GM12878 (cell line): Measurements from ENCODE around the gene FSTL1. TPM values are rescaled to one million over a fixed set of nuclear protein-coding genes. Genes with fewer than 3 reads are reported as not detected.

Experiments
- ATAC-seq: fragments of 200-7000 bp; cut with Tn5 transposase; 3 replicates; pipeline ENCODE4 v1.9.1; 2020; ENCODE audit warnings: mild to moderate bottlenecking, moderate library complexity
- BruUV-seq: library from RNA; stranded (reverse); fragments of 400-500 nt; replicated peaks from 2 replicates; lab custom pipeline; 2021; lab: Mats Ljungman, UMichigan
- CTCF ChIA-PET: fragments of 300-600 bp; sonication (Branson Sonifier 250); formaldehyde crosslinking; extraction: SDS; loops from one replicate; lab custom pipeline; 2021; ENCODE audit warnings: inconsistent platforms; lab: Yijun Ruan, JAX
- POLR2A ChIA-PET: fragments of 350-600 bp; formaldehyde crosslinking; extraction: SDS; loops from one replicate; lab custom pipeline; 2021; ENCODE audit warnings: inconsistent platforms; lab: Charles Lee
- RAD21 ChIA-PET: fragments of 300-600 bp; sonication (Branson Sonifier 250); formaldehyde crosslinking; loops from one replicate; lab custom pipeline; 2023; ENCODE audit warnings: antibody characterized with exemption; ENCODE audit not compliant: unreplicated experiment; lab: Charles Lee
- SMC1A ChIA-PET: fragments of 300-600 bp; sonication (Branson Sonifier 250); formaldehyde crosslinking; loops from one replicate; lab custom pipeline; 2023; ENCODE audit not compliant: unreplicated experiment, uncharacterized antibody; lab: Charles Lee
- DNase-seq: peaks from one replicate; pipeline ENCODE4 v3.0.0-alpha.2; 2011; ENCODE audit warnings: low read depth, low spot score
- FAIRE-seq: peaks from 3 replicates; lab custom pipeline; 2011; peaks lifted over from hg19 to GRCh38; lab: Jason Lieb, UNC
- H2AFZ ChIP-seq: 2 replicates; pipeline ENCODE4 v1.6.0; 2011; ENCODE audit warnings: low read depth, low read length, control low read depth; ENCODE audit not compliant: control insufficient read depth
- H3K27ac ChIP-seq: 2 replicates; pipeline ENCODE4 v1.5.1; 2011; ENCODE audit warnings: control low read depth; ENCODE audit not compliant: control insufficient read depth, insufficient read depth
- H3K27me3 ChIP-seq, 2 experiments: replicated peaks in 1 of 2; 2 replicates each; pipeline versions ENCODE4 v1.6.0 to v1.6.1; 2011; ENCODE audit warnings: low read length in 1 of 2; ENCODE audit not compliant: control insufficient read depth in 2 of 2, insufficient read depth in 2 of 2
- H3K36me3 ChIP-seq, 2 experiments: 2 replicates each; pipeline ENCODE4 v1.5.1; 2011; ENCODE audit warnings: low read length in 1 of 2; ENCODE audit not compliant: control insufficient read depth in 2 of 2, insufficient read depth in 2 of 2
- H3K4me1 ChIP-seq: 2 replicates; pipeline ENCODE4 v1.6.1; 2011; ENCODE audit warnings: mild to moderate bottlenecking, low read length, moderate library complexity, mixed read lengths; ENCODE audit not compliant: control insufficient read depth, insufficient read depth
- H3K4me2 ChIP-seq: 2 replicates; pipeline ENCODE4 v1.6.0; 2011; ENCODE audit warnings: control low read depth; ENCODE audit not compliant: control insufficient read depth, insufficient read depth
- H3K4me3 ChIP-seq: fragments of 200-600 bp; sonication (generic); 2 replicates; pipeline ENCODE4 v1.5.1; 2016
- H3K79me2 ChIP-seq: 2 replicates; pipeline ENCODE4 v1.6.0; 2011; ENCODE audit warnings: low read length; ENCODE audit not compliant: control insufficient read depth, insufficient read depth
- H3K9ac ChIP-seq: 2 replicates; pipeline ENCODE4 v1.8.0; 2011; ENCODE audit warnings: low read length, control low read depth, mixed read lengths; ENCODE audit not compliant: control insufficient read depth, insufficient read depth
- H3K9me3 ChIP-seq: replicated peaks from 3 replicates; pipeline ENCODE4 v1.5.1; 2011; ENCODE audit warnings: mild to moderate bottlenecking, low read length; ENCODE audit not compliant: control insufficient read depth, insufficient read depth
- H4K20me1 ChIP-seq: 2 replicates; pipeline ENCODE4 v1.6.0; 2011; ENCODE audit not compliant: control insufficient read depth, insufficient read depth
- BACH1 ChIP-seq: fragments of 450-650 bp; IDR thresholded peaks from 2 replicates; pipeline ENCODE4 v1.6.1; 2017; ENCODE audit warnings: mild to moderate bottlenecking, borderline replicate concordance
- BRCA1 ChIP-seq: IDR thresholded peaks from 2 replicates; pipeline ENCODE4 v1.6.1; 2011; ENCODE audit warnings: low read depth, low read length, improper control_type of control experiment
- CHD2 ChIP-seq: IDR thresholded peaks from 2 replicates; pipeline ENCODE4 v1.6.1; 2011; ENCODE audit warnings: low read depth, low read length, improper control_type of control experiment, borderline replicate concordance
- E4F1 ChIP-seq: fragments of 450-650 bp; IDR thresholded peaks from 2 replicates; pipeline ENCODE4 v1.6.1; 2018; ENCODE audit warnings: borderline replicate concordance, mild to moderate bottlenecking; ENCODE audit not compliant: partially characterized antibody
- GATAD2B ChIP-seq: fragments of 450-650 bp; conservative IDR thresholded peaks from 2 replicates; pipeline ENCODE4 v1.6.1; 2017; ENCODE audit warnings: low read depth, mild to moderate bottlenecking, moderate library complexity
- KLF5 ChIP-seq: fragments of 450-650 bp; IDR thresholded peaks from 2 replicates; pipeline ENCODE4 v1.6.1; 2014; ENCODE audit warnings: mild to moderate bottlenecking; ENCODE audit not compliant: partially characterized antibody
- NBN ChIP-seq: fragments of 450-650 bp; IDR thresholded peaks from 2 replicates; pipeline ENCODE4 v1.6.1; 2016
- RB1 ChIP-seq: fragments of 450-650 bp; formaldehyde crosslinking; IDR thresholded peaks from 2 replicates; pipeline ENCODE4 v1.6.1; 2017; ENCODE audit warnings: mild to moderate bottlenecking, borderline replicate concordance
- RUNX3 ChIP-seq: IDR thresholded peaks from 2 replicates; pipeline ENCODE4 v1.6.1; 2012; ENCODE audit warnings: low read length, inconsistent platforms
- SMARCA5 ChIP-seq: fragments of 450-650 bp; IDR thresholded peaks from 2 replicates; pipeline ENCODE4 v1.6.1; 2017; ENCODE audit warnings: mild to moderate bottlenecking
- SREBF1 ChIP-seq: IDR thresholded peaks from 2 replicates; pipeline ENCODE4 v1.6.1; 2012; ENCODE audit warnings: mild to moderate bottlenecking, low read length
- STAT1 ChIP-seq: fragments of 450-650 bp; conservative IDR thresholded peaks from 2 replicates; pipeline ENCODE4 v1.6.1; 2014; ENCODE audit warnings: antibody characterized with exemption, mild to moderate bottlenecking
- TAF1 ChIP-seq: IDR thresholded peaks from 2 replicates; pipeline ENCODE4 v1.6.1; 2011; ENCODE audit warnings: mild to moderate bottlenecking, low read depth, low read length, borderline replicate concordance
- ZNF384 ChIP-seq: IDR thresholded peaks from 2 replicates; pipeline ENCODE4 v1.6.1; 2012; ENCODE audit warnings: low read depth, mild to moderate bottlenecking, low read length, improper control_type of control experiment, borderline replicate concordance
- WGBS: methylation state at CpG from one replicate; pipeline ENCODE4 v1.1.6; 2016; ENCODE audit warnings: low lambda C conversion rate; ENCODE audit not compliant: insufficient replicate concordance, insufficient coverage; ENCODE audit errors: missing lambda C conversion rate; 5-methylcytosine and 5-hydroxymethylcytosine counted together
- in situ Hi-C: fragments of 300-500 bp; cut with MboI; formaldehyde crosslinking; loops from 9 replicates; pipeline ENCODE4 v1.14.3; 2018; ENCODE audit warnings: mixed read lengths
- intact Hi-C: fragments of 100-400 bp; cut with micrococcal nuclease; formaldehyde crosslinking; loops from one replicate; pipeline ENCODE4 v1.14.2; 2022; ENCODE audit not compliant: unreplicated experiment
- polyA plus RNA-seq, 11 experiments: library from polyadenylated mRNA; depleted of rRNA in 4 of 11; unstranded in 6 of 11; stranded (reverse) in 5 of 11; fragments of >200 nt; fragmentation: Nextera tagmentation in 4 of 11; fragmentation: Illumina TruSeq in 1 of 11; extraction: Ambion mirVana in 4 of 11; extraction: Trizol in 1 of 11; gene quantifications; 1 replicate in 1 of 11; 2 replicates in 10 of 11; pipeline versions ENCODE4 v1.2.1 to v1.2.3, GENCODE V29; 2011 to 2016; ENCODE audit warnings: inconsistent platforms in 2 of 11, missing spikeins in 2 of 11, low read depth in 1 of 11
- total RNA-seq, 4 experiments: library from RNA; depleted of rRNA in 3 of 4; stranded (reverse); fragments of >200 nt in 3 of 4; fragmentation: Illumina TruSeq in 1 of 4; extraction: Trizol in 1 of 4; gene quantifications; 2 replicates each; pipeline versions ENCODE4 v1.2.1 to v1.2.3, GENCODE V29; 2013 to 2021
- TF ChIP-seq, protein P1 (sequence below): fragments of 450-650 bp; IDR thresholded peaks from 2 replicates; pipeline ENCODE4 v1.6.1; 2017; ENCODE audit warnings: mild to moderate bottlenecking, moderate library complexity
- TF ChIP-seq, protein P2 (sequence below): fragments of 450-650 bp; formaldehyde crosslinking; IDR thresholded peaks from 2 replicates; pipeline ENCODE4 v1.4.0; 2022; ENCODE audit warnings: mild to moderate bottlenecking, moderate library complexity

FSTL1 gene
- total and polyA plus RNA-seq, 10 of the 15 experiments (the other 5 are each of a cell fraction or from before 2014, with no cell fraction given), result 0.06 to 1.7 (median 0.32) TPM; not detected in 4

DNA sequence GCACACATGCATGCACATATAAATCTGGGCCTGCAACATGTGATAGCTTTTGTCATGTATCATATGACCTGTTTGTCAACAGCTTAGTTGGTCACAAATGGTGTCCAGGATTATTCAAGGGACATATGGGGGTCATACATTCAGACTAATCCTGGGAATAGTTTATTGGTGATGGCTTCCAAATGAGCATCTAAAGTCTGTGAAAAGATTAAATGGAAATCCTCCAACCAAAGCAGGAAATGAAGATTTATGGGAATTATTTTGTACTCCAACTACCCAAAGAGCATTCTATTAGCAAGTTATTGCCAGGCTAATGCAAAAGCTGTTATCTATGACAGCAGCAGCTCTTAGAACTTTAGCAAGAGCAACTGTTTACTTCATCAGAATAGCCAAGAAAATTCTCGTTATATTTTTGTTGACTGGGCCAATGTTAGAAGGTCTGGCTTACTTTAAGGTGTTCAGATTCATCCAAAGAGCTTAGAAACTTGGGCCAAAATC, 7.1 kb downstream of the FSTL1 start:
- no peak overlapping the region for H3K9ac ChIP-seq
- POLR2A ChIA-PET, result no interaction called here
- in situ Hi-C loops, result no loop called here
- intact Hi-C loops, result no loop called here
- H3K27me3 ChIP-seq, result peaks cover 2 to 5% of the 10 kb centered on the region in 2 experiments; a peak in 3 of 4 replicates
- RAD21 ChIA-PET, result interaction anchor here (2.0 kb wide), 1 partner anchor 27 kb away, joined by 9 read pairs; no protein-coding TSS in a partner anchor
- H4K20me1 ChIP-seq, result no peaks in the 10 kb centered on the region
- 0% methylated on average over 1 of the region's 1 CpG for WGBS
- FAIRE-seq (no peak), DNase-seq (no peak), ATAC-seq (no peak)
- SMC1A ChIA-PET, result interaction anchor here (0.6 to 1.0 kb wide), 2 partner anchors 146 to 197 kb away, joined by 3 read pairs; no protein-coding TSS in a partner anchor
- CTCF ChIA-PET, result interaction anchor here (0.6 to 2.5 kb wide), 3 partner anchors 22 to 271 kb away, joined by 3 to 14 read pairs (median 5); no protein-coding TSS in a partner anchor
- H3K4me3 ChIP-seq, result no peak overlapping the region
- H3K79me2 ChIP-seq, result no peaks in the 10 kb centered on the region
- BruUV-seq, result no TSS peak
- no peaks in the 10 kb centered on the region for H3K36me3 ChIP-seq
- H3K4me2 ChIP-seq, result no peak overlapping the region
- no peak overlapping the region for H2AFZ ChIP-seq
- H3K4me1 ChIP-seq, result no peaks in the 10 kb centered on the region
- TF ChIP-seq, protein P1, sequence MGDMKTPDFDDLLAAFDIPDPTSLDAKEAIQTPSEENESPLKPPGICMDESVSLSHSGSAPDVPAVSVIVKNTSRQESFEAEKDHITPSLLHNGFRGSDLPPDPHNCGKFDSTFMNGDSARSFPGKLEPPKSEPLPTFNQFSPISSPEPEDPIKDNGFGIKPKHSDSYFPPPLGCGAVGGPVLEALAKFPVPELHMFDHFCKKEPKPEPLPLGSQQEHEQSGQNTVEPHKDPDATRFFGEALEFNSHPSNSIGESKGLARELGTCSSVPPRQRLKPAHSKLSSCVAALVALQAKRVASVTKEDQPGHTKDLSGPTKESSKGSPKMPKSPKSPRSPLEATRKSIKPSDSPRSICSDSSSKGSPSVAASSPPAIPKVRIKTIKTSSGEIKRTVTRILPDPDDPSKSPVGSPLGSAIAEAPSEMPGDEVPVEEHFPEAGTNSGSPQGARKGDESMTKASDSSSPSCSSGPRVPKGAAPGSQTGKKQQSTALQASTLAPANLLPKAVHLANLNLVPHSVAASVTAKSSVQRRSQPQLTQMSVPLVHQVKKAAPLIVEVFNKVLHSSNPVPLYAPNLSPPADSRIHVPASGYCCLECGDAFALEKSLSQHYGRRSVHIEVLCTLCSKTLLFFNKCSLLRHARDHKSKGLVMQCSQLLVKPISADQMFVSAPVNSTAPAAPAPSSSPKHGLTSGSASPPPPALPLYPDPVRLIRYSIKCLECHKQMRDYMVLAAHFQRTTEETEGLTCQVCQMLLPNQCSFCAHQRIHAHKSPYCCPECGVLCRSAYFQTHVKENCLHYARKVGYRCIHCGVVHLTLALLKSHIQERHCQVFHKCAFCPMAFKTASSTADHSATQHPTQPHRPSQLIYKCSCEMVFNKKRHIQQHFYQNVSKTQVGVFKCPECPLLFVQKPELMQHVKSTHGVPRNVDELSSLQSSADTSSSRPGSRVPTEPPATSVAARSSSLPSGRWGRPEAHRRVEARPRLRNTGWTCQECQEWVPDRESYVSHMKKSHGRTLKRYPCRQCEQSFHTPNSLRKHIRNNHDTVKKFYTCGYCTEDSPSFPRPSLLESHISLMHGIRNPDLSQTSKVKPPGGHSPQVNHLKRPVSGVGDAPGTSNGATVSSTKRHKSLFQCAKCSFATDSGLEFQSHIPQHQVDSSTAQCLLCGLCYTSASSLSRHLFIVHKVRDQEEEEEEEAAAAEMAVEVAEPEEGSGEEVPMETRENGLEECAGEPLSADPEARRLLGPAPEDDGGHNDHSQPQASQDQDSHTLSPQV, result no peak
- TF ChIP-seq NBN, result no peak
- no peak for TF ChIP-seq BRCA1
- no peak for TF ChIP-seq STAT1
- no peak for TF ChIP-seq KLF5
- no peak for TF ChIP-seq GATAD2B
- no peak for TF ChIP-seq BACH1
- no peak for TF ChIP-seq E4F1
- no peak for TF ChIP-seq SREBF1
- no peak for TF ChIP-seq SMARCA5
- no peak for TF ChIP-seq RB1
- TF ChIP-seq ZNF384, result no peak
- no peak for TF ChIP-seq CHD2
- TF ChIP-seq, protein P2, sequence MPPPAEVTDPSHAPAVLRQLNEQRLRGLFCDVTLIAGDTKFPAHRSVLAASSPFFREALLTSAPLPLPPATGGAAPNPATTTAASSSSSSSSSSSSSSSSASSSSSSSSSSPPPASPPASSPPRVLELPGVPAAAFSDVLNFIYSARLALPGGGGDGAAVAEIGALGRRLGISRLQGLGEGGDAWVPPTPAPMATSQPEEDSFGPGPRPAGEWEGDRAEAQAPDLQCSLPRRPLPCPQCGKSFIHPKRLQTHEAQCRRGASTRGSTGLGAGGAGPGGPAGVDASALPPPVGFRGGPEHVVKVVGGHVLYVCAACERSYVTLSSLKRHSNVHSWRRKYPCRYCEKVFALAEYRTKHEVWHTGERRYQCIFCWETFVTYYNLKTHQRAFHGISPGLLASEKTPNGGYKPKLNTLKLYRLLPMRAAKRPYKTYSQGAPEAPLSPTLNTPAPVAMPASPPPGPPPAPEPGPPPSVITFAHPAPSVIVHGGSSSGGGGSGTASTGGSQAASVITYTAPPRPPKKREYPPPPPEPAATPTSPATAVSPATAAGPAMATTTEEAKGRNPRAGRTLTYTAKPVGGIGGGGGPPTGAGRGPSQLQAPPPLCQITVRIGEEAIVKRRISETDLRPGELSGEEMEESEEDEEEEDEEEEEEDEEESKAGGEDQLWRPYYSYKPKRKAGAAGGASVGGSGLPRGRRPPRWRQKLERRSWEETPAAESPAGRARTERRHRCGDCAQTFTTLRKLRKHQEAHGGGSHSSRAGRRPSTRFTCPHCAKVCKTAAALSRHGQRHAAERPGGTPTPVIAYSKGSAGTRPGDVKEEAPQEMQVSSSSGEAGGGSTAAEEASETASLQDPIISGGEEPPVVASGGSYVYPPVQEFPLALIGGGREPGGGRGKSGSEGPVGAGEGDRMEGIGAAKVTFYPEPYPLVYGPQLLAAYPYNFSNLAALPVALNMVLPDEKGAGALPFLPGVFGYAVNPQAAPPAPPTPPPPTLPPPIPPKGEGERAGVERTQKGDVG (CRISPR knock-in tag), result no peak
- TF ChIP-seq TAF1, result no peak
- TF ChIP-seq RUNX3, result no peak
- H3K27ac ChIP-seq, result no peak overlapping the region
- no peaks in the 10 kb centered on the region for H3K9me3 ChIP-seq
